Measurements from ENCODE around the gene C1orf210. TPM values are rescaled to one million over a fixed set of nuclear protein-coding genes. Genes with fewer than 3 reads are reported as not detected.

The C1orf210 gene
- total and polyA plus RNA-seq, 2 experiments from 2014 or later, result 32.3 to 47.4 TPM

DNA sequence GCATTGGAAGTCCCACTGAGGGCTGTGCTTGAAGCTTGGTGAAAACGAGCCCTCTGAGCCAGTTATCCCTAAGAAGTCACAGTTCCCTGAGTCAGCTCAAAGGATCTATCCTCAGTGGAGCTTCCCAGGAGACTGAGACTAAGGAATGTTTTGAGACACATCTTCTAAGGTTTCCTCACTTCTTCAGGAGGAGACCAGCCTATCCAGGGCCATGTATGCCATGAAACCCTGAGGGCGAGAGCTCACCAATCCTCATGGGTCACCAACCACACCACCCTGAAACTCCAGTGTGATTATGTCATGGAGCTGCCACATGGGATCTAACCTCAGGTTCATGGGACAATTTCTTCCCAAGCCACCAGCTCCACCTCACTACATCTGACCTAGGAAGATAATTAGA lies 7.8 kb upstream of the C1orf210 start:
- Histone ChIP-seq H3K27ac (no peak overlapping the region), H3K27me3 (no peaks in the 10 kb centered on the region), H3K4me2 (no peak overlapping the region), H3K9me2 (replicated peaks; ENCODE audit: insufficient read depth) (no peaks in the 10 kb centered on the region), H3K4me3 (no peak overlapping the region), H3K4me1 (ENCODE audit: insufficient read depth) (peaks cover 21% of the 10 kb centered on the region), H3K9me3 (ENCODE audit: low read depth) (no peaks in the 10 kb centered on the region), H4K20me1 (ENCODE audit: insufficient read depth, poor library complexity, severe bottlenecking) (no peaks in the 10 kb centered on the region), H3K79me2 (no peaks in the 10 kb centered on the region), H3K36me3 (replicated peaks; ENCODE audit: insufficient read depth, low read depth) (no peaks in the 10 kb centered on the region), H2AFZ (no peak overlapping the region)
- DNase-seq (ENCODE audit: low spot score), result no peak
- TF ChIP-seq, protein P1, sequence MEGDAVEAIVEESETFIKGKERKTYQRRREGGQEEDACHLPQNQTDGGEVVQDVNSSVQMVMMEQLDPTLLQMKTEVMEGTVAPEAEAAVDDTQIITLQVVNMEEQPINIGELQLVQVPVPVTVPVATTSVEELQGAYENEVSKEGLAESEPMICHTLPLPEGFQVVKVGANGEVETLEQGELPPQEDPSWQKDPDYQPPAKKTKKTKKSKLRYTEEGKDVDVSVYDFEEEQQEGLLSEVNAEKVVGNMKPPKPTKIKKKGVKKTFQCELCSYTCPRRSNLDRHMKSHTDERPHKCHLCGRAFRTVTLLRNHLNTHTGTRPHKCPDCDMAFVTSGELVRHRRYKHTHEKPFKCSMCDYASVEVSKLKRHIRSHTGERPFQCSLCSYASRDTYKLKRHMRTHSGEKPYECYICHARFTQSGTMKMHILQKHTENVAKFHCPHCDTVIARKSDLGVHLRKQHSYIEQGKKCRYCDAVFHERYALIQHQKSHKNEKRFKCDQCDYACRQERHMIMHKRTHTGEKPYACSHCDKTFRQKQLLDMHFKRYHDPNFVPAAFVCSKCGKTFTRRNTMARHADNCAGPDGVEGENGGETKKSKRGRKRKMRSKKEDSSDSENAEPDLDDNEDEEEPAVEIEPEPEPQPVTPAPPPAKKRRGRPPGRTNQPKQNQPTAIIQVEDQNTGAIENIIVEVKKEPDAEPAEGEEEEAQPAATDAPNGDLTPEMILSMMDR (IDR thresholded peaks at IDR 0.05; ENCODE audit: poor library complexity), result no peak
- no peak for TF ChIP-seq EZH2phosphoT487 (IDR thresholded peaks at IDR 0.05; ENCODE audit: low read depth, severe bottlenecking, unreplicated experiment)
- no peak for TF ChIP-seq EZH2 (IDR thresholded peaks at IDR 0.05; ENCODE audit: borderline replicate concordance)
- 90% methylated on average over 2 of the region's 2 CpGs for WGBS (ENCODE audit: low lambda C conversion rate, missing lambda C conversion rate)

DNA sequence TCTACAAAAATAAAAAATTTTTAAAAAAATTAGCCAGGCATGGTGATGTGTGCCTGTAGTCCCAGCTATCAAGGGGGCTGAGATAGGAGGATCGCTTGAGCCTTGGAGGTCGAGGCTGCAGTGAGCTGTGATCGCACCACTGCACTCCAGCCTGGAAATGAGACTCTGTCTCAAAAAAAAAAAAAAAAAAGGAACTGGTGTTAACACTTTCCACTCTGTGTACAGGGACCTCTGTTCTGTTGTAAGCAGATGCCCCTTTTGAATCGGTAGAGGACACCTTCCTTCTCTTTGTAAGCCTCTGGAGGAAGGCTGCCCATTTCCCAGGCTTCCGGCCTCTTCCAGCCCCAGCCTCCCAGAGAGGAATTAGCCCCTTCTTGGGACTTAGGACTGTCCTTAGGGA lies 7.3 kb upstream of the C1orf210 start:
- Histone ChIP-seq H3K27me3 (no peaks in the 10 kb centered on the region), H4K20me1 (ENCODE audit: insufficient read depth, poor library complexity, severe bottlenecking) (no peaks in the 10 kb centered on the region), H3K9me3 (ENCODE audit: low read depth) (no peaks in the 10 kb centered on the region), H3K27ac (no peak overlapping the region), H3K9me2 (replicated peaks; ENCODE audit: insufficient read depth) (no peaks in the 10 kb centered on the region), H3K79me2 (no peaks in the 10 kb centered on the region), H3K36me3 (replicated peaks; ENCODE audit: insufficient read depth, low read depth) (no peaks in the 10 kb centered on the region), H2AFZ (no peak overlapping the region), H3K4me2 (no peak overlapping the region), H3K4me3 (no peak overlapping the region), H3K4me1 (ENCODE audit: insufficient read depth) (peaks cover 21% of the 10 kb centered on the region)
- no peak for TF ChIP-seq EZH2phosphoT487 (IDR thresholded peaks at IDR 0.05; ENCODE audit: low read depth, severe bottlenecking, unreplicated experiment)
- TF ChIP-seq, protein P1 (IDR thresholded peaks at IDR 0.05; ENCODE audit: poor library complexity), result no peak
- TF ChIP-seq EZH2 (IDR thresholded peaks at IDR 0.05; ENCODE audit: borderline replicate concordance), result no peak
- 91% methylated on average over 5 of the region's 5 CpGs for WGBS (ENCODE audit: low lambda C conversion rate, missing lambda C conversion rate)
- no peak for DNase-seq (ENCODE audit: low spot score)

DNA sequence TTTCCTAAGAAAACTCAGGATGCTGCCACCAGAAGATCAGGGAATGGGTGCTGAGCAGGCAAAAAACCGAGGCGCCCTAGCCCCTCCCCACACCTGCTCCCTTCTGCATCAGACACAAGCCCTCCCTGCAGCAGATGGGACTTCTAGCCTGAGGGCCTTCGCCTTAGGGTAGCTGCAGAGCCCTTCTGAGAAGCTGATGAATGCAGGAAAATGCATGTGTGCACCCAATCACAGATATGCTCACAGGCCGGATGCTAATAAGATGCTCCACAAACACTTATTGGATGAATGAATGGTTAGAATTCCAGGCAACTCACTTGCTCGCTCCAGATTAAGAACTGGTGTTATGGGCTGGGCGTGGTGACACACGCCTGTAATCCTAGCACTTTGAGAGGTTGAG lies 6.8 kb upstream of the C1orf210 start:
- 80% methylated on average over 7 of the region's 7 CpGs for WGBS (ENCODE audit: low lambda C conversion rate, missing lambda C conversion rate)
- H3K27me3 ChIP-seq, result no peaks in the 10 kb centered on the region
- TF ChIP-seq EZH2phosphoT487 (IDR thresholded peaks at IDR 0.05; ENCODE audit: low read depth, severe bottlenecking, unreplicated experiment), result no peak
- TF ChIP-seq, protein P1 (IDR thresholded peaks at IDR 0.05; ENCODE audit: poor library complexity), result no peak
- no peak for TF ChIP-seq EZH2 (IDR thresholded peaks at IDR 0.05; ENCODE audit: borderline replicate concordance)
- H3K9me3 ChIP-seq (ENCODE audit: low read depth), result no peaks in the 10 kb centered on the region
- H4K20me1 ChIP-seq (ENCODE audit: insufficient read depth, poor library complexity, severe bottlenecking), result no peaks in the 10 kb centered on the region
- H3K4me1 ChIP-seq (ENCODE audit: insufficient read depth), result peaks cover 21% of the 10 kb centered on the region
- H3K4me2 ChIP-seq, result no peak overlapping the region
- no peaks in the 10 kb centered on the region for H3K79me2 ChIP-seq
- H3K9me2 ChIP-seq (replicated peaks; ENCODE audit: insufficient read depth), result no peaks in the 10 kb centered on the region
- H3K36me3 ChIP-seq (replicated peaks; ENCODE audit: insufficient read depth, low read depth), result no peaks in the 10 kb centered on the region
- H3K27ac ChIP-seq, result no peak overlapping the region
- no peak for DNase-seq (ENCODE audit: low spot score)
- H3K4me3 ChIP-seq, result no peak overlapping the region
- no peak overlapping the region for H2AFZ ChIP-seq
